DMS 273 (cell line): ENCODE results near the gene RETSAT.
"Not testable (repeated sequence)": the region's sequence is repeated elsewhere in the genome, so short reads cannot be mapped to it uniquely, and the experiment has no call there.

ENCODE experiments used
- DNase-seq: peaks from one replicate; lab custom pipeline; 2025; ENCODE audit not compliant: unreplicated experiment; lab: John Stamatoyannopoulos, UW

The RETSAT gene

DNA sequence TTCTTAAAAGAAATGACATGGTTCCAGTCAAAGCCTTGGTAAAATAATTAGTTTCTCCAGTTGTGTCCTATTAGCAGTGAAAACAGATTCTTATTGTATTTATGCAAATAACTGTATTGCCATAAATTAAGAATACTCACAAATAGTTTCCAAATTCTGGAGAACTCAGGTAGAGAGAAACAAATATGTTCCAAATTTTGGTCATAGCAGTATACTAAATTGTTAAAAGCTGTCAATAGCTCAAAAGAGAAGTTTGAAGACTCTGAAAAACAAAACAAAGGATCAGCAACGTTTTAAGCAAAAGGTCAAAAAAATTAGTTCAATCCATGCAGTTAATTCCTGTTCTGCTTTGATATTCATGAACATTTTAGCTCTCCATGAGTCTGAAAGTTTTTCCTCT lies 25.7 kb upstream of the RETSAT start:
- DNase-seq: no peak

GRCh38 chr2:85378257-85378656 lies 23.9 kb upstream of the RETSAT start:
- no peak for DNase-seq

DNA sequence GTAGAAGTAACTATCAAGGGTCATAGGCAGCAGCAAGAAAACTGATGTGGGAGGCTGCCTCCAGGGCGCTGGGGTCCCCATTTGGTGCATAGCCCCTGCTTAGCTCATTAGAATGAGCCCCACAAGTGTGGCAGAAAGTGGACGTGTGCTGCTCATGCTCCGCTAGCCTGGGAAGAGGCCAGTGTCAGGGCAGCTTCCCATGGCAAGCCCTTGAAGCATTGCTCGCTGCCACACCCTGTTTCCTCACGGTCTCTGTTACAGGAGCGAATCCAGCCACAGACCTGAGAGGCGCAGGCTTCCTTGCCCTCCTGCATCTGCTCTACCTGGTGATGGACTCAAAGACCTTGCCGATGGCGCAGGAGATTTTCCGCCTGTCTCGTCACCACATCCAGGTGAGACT lies 22.8 kb upstream of the RETSAT start:
- DNase-seq: no peak

GRCh38 chr2:85376291-85377065 lies 22.1 kb upstream of the RETSAT start:
- no peak for DNase-seq

DNA sequence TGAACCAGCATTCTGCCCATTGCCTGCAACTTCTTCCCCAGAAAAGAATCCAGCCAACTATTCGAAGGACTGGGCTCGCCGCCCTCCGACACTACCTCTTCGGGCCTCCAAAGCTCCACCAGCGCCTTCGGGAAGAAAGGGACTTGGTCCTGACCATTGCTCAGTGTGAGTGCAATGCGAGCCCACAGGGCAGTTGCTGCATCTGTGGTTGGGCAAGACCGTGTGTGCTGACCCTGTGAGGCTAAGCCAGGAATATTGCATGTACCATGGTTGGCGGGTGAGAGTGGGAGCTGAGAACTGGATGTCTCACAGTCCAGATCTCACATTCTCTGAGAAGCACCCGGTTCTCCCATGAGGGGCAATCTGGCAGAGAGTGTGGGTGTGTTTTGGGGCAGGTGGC lies 16.7 kb upstream of the RETSAT start:
- DNase-seq: no peak

GRCh38 chr2:85369500-85369899 lies 15.2 kb upstream of the RETSAT start:
- DNase-seq: no peak

DNA sequence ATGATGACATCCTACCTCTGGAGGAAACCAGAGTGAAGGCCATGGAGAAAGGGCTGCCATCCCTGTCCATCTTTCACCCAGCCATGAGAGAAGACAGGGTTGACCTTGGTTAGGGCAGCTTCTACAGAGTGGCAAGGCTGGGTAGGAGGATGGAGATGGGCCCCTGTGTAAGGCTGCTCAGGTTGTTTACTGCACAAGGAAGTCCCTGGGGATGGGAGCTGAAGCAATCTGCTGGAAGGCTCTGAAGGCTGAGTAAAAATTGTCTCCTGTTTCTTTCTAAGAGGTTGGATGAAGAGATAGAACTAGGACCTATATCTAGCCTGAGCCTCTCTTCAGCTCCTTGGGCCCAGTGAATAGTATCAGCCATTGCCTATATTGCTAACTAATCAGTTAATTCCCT lies 14.6 kb upstream of the RETSAT start:
- DNase-seq: no peak

- DNase-seq: no peak
Observed at GRCh38 chr2:85367180-85367579, 12.9 kb upstream of the RETSAT start.

GRCh38 chr2:85362653-85363387 lies 8.5 kb upstream of the RETSAT start:
- DNase-seq: not testable (repeated sequence)

- no peak for DNase-seq
Observed at GRCh38 chr2:85357736-85358135, 3.4 kb upstream of the RETSAT start.

DNA sequence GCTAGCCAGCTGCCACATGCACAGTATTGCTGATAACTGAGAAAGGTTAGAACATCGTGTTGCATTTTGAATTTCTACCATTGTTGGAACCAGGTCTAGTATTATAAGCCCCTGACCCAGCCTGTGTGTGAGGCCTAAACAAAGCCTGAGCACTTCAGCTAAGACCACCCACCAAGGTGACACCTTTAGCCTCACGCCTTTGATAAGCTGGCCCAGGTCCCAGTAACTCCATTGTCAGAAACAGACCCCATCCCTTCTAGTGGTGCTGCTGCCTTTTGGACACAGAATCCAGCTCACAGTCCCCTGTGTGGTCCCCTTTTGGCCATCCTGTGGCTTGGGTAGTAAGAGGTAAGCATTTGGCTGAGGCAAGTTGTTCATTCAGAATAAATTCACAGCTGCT lies 1.9 kb upstream of the RETSAT start:
- DNase-seq: no peak

DNA sequence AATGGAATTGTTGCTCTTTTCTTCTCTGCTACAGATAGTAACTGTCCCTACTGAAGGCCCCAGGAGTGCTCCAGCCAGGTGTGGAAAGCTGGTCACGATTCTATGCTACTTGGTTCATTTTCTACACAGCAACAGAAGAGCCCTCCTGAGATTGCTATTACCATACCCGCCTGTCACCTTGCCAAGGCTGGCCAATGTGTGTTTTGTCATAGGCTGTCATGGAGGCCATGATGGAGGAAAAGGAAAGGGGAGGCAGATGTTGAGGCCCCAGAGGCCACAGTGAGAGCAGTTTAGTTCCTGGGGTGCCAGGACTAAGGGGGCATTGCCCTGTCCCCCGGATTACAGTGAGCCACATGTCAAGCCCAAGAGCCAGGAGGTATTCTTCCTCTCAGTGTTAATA lies 1.2 kb upstream of the RETSAT start:
- peak; percentile 31 for DNase-seq

DNA sequence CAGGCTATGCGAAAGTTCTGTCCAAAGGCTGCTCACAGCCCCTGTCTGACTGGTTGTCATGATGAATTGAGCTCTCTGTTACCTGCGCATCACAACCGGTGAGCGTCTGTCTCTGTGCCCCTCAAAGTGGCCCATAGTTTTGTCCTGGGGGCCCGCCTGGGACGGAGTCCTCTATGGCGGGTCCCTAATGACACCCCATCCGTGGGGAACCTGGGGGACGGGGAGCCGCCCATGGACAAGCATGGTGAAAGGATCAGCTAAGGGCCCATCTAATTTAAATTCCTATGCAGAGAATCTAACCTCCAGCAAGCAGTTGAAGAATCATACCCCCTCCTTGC lies 714 bp upstream of the RETSAT start:
- DNase-seq: no peak

DNA sequence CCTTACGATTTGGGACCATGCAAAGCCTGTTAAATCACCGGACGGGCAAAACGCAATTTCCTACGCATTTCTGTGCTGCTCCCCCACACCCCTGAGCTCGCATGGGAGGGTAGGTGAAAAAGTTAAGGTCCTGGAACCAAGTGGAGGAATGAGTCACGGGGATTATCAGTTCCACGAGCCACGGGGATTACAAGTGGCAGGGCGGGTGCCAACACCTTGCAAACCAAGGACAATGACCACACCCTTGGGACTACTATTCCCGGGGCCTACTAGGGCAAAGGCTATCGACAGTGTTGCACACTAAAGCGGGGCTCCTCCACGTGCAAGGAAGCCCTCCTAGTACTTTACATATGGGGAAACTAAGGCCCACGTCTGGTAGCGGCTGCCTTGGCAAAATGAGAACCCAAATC lies 447 bp downstream of the RETSAT start:
- DNase-seq: peak; percentile 51

DNA sequence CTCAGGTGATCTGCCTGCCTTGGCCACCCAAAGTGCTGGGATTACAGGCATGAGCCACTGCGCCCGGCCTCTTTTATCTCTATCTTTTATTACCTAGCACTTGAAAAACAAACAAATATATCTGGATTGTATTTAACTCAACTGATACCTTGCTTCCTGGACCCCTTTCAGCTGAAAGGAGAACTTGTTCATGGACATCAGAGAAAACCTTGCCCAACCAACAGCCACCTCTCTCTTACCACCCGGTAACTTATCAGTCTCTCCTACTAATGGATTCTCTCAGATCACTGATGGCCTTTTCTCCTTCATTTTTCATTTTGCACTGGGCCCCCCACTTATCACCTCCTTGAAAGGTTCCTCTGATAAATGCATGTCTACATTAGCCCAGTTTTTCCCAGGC lies 6.7 kb downstream of the RETSAT start:
- no peak for DNase-seq

DNA sequence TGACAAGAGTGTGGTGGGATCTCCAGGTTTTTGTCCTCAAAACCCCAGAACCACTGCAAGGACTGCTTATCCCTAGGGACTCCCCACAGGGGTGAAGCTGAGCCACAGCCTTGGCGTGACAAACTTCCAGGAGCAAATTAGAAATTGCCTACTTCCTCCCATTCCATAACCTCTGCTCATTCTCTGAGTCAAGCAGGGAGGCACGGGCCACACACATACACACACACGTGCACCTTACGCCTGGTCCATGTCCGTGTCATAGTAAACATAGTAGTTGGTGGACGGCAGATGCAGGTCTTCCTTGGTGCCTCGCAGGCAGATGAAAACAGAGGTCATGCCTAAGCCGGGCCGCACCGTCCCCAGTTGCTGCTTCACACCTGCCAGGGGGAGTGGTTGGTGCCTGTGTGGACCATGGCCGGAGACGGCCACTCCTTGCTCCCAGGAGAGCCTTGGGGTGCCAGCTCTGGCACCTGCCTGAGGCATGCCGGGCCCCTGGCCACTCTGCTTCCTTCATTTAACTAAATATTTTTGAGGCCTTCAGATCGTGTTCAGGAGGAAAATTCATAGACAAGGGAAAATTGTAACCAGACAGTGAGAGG lies 9.9 kb downstream of the RETSAT start:
- DNase-seq: no peak

DNA sequence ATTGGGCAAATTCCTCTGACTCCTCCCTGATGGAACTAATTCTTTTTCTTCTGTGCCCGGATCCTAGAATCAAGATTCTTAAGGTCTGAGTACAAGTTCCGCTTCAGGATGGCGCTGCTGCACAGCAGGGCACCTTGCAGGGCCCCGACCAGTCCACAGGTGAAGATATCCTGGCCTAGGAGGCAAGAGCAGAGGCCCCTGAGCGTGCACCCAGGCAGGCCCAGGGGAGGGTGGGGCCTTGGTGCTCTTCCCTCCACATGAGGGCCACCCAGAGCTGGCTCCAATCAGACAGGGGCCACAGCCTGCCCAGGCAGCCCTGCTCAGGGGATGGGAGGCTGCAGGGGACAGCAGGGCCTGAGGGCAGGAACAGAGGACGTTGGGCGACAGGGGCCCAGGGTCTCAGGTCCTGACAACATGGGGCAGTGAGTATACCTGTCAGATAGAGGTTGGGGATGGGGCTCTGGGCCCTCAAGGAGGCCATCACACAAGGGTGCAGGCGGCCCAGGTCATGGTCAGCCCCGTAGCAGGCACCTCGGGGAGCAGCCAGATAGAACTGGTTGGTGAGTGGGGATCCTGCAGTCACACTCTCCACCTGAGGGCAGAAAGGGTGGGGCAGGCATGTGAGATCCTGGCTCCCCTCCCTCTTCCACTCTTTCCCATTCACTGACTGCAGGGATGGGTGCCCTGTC lies 11.0 kb downstream of the RETSAT start:
- not testable (repeated sequence) for DNase-seq

GRCh38 chr2:85342156-85342555 lies 12.2 kb downstream of the RETSAT start:
- no peak for DNase-seq

DNA sequence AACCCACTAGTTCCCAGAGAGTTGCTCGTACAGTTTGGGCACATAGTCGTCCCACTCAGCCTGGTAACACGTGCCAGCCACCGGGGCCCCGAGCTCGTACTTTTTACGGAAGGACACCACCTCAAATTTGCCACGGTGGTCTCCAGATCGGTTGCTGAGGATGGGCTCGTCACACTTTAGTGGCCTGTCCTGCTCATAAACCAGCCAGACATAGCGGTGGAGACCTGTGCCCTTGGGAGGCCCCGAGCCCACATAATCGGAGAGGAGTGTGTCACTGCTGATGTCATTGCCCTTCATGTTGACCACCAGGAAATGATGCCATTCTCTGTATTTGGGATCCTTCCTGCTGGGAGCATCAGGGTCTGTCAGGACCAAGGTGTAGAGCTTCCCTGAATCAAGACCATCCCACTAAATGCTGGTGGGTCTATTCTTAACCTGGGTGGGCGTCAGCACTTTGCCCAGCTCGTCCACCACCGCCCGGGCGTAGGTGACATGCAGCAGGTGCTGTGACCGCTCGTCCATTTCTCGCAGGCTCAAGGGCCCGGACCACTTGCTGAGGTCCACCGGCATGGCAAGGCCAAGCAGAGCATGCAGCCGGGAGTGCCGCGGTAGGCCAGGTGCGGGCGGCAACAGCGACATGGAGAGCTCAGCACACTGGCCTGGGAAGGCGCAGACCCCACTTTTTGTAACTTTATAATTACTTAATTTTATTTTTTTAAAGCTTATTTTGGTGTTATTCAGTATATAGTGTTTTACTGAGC lies 12.9 kb downstream of the RETSAT start:
- no peak for DNase-seq

DNA sequence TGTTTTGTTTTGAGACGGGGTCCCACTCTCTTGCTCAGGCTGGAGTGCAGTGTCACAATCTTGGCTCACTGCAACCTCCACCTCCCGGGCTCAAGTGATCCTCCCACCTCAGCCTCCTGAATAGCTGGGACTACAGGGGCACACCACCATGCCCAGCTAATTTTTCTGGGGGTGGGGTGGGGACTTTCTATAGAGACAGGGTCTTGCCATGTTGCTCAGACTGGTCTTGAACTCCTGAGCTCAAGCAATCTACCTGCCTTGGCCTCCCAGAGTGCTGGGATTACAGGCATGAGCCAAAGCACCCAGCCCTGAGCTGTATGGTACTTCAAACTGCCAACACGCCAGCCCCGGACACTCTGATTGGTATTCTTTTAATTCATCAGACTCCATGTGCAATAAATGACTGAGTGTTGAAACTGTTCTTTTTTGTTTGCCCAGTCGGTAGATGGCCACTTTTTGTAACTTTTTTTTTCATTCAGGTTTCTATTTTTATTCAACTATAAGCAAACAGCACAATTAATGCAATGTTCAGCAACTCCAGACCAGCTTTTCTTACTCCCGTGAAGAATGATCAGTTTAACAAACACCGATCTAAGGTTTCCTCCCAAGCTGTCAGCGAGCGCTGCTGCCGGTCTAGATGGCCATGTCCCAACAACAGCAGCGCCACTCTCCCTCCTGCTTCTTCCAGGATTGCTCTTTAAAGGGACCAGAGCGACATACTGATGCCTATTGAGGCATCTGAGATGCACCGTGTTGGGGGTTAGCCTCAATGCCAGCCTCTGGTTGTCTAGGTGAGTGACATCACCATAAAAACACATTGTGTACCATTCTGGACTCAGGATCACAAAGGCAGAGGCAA lies 14.1 kb downstream of the RETSAT start:
- peak; percentile 83 for DNase-seq
